ENCODE data around the gene GTF2H4. TPM values are rescaled to one million over a fixed set of nuclear protein-coding genes. Genes with fewer than 3 reads are reported as not detected.

Gene GTF2H4
- total and polyA plus RNA-seq, 2 of the 8 experiments (the other 6 are each of a cell fraction or from before 2014, with no cell fraction given): 42.3 to 53.4 TPM

- TF ChIP-seq, protein P1, sequence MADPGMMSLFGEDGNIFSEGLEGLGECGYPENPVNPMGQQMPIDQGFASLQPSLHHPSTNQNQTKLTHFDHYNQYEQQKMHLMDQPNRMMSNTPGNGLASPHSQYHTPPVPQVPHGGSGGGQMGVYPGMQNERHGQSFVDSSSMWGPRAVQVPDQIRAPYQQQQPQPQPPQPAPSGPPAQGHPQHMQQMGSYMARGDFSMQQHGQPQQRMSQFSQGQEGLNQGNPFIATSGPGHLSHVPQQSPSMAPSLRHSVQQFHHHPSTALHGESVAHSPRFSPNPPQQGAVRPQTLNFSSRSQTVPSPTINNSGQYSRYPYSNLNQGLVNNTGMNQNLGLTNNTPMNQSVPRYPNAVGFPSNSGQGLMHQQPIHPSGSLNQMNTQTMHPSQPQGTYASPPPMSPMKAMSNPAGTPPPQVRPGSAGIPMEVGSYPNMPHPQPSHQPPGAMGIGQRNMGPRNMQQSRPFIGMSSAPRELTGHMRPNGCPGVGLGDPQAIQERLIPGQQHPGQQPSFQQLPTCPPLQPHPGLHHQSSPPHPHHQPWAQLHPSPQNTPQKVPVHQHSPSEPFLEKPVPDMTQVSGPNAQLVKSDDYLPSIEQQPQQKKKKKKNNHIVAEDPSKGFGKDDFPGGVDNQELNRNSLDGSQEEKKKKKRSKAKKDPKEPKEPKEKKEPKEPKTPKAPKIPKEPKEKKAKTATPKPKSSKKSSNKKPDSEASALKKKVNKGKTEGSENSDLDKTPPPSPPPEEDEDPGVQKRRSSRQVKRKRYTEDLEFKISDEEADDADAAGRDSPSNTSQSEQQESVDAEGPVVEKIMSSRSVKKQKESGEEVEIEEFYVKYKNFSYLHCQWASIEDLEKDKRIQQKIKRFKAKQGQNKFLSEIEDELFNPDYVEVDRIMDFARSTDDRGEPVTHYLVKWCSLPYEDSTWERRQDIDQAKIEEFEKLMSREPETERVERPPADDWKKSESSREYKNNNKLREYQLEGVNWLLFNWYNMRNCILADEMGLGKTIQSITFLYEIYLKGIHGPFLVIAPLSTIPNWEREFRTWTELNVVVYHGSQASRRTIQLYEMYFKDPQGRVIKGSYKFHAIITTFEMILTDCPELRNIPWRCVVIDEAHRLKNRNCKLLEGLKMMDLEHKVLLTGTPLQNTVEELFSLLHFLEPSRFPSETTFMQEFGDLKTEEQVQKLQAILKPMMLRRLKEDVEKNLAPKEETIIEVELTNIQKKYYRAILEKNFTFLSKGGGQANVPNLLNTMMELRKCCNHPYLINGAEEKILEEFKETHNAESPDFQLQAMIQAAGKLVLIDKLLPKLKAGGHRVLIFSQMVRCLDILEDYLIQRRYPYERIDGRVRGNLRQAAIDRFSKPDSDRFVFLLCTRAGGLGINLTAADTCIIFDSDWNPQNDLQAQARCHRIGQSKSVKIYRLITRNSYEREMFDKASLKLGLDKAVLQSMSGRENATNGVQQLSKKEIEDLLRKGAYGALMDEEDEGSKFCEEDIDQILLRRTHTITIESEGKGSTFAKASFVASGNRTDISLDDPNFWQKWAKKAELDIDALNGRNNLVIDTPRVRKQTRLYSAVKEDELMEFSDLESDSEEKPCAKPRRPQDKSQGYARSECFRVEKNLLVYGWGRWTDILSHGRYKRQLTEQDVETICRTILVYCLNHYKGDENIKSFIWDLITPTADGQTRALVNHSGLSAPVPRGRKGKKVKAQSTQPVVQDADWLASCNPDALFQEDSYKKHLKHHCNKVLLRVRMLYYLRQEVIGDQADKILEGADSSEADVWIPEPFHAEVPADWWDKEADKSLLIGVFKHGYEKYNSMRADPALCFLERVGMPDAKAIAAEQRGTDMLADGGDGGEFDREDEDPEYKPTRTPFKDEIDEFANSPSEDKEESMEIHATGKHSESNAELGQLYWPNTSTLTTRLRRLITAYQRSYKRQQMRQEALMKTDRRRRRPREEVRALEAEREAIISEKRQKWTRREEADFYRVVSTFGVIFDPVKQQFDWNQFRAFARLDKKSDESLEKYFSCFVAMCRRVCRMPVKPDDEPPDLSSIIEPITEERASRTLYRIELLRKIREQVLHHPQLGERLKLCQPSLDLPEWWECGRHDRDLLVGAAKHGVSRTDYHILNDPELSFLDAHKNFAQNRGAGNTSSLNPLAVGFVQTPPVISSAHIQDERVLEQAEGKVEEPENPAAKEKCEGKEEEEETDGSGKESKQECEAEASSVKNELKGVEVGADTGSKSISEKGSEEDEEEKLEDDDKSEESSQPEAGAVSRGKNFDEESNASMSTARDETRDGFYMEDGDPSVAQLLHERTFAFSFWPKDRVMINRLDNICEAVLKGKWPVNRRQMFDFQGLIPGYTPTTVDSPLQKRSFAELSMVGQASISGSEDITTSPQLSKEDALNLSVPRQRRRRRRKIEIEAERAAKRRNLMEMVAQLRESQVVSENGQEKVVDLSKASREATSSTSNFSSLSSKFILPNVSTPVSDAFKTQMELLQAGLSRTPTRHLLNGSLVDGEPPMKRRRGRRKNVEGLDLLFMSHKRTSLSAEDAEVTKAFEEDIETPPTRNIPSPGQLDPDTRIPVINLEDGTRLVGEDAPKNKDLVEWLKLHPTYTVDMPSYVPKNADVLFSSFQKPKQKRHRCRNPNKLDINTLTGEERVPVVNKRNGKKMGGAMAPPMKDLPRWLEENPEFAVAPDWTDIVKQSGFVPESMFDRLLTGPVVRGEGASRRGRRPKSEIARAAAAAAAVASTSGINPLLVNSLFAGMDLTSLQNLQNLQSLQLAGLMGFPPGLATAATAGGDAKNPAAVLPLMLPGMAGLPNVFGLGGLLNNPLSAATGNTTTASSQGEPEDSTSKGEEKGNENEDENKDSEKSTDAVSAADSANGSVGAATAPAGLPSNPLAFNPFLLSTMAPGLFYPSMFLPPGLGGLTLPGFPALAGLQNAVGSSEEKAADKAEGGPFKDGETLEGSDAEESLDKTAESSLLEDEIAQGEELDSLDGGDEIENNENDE (IDR thresholded peaks at IDR 0.05; ENCODE audit: insufficient replicate concordance, low read length): no peak
- TF ChIP-seq CBX8 (IDR thresholded peaks at IDR 0.05; ENCODE audit: borderline replicate concordance, low read depth, low read length): no peak
- no peak for TF ChIP-seq MAX (IDR thresholded peaks at IDR 0.05)
- no peak for TF ChIP-seq YY1 (IDR thresholded peaks at IDR 0.05; ENCODE audit: low read depth, low read length)
- no peak for TF ChIP-seq GABPA (IDR thresholded peaks at IDR 0.05; ENCODE audit: borderline replicate concordance, insufficient read depth, low read length)
- TF ChIP-seq SP2 (IDR thresholded peaks at IDR 0.05; ENCODE audit: low read length): no peak
- no peak for TF ChIP-seq SP1 (IDR thresholded peaks at IDR 0.05; ENCODE audit: low read depth, low read length)
Measured at GRCh38 chr6:30903236-30903635, 4.8 kb upstream of the GTF2H4 start (continued).

Data from H1 (cell line).